Fibroblast of skin of abdomen (primary cell): ENCODE data around the gene SPTBN1.

ENCODE experiments used
- DNase-seq: peaks from one replicate; pipeline ENCODE4 v3.0.0-alpha.2; 2013

Gene SPTBN1

DNA sequence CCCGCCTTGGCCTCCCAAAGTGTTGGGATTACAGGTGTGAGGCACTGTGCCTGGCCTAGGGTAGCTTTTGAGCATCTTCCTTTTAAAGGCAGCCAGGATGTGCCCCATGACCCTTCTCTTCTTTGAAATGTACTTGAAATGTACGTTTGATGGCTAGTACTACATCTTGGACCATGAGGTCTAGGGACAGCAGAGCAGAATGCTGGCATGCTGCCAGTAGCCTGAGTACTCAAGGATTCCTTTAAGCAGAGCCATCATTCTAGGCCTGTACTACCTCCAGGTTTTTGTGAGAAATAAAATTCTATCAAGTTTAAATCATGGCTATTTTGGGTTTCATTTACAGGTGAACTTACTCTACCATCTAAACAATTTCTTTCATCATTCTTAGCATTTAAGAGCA lies 264.4 kb downstream of the SPTBN1 start:
- no peak for DNase-seq
